Thymus (tissue), 11 donors: ENCODE results near the gene OR10A2. TPM values are rescaled to one million over a fixed set of nuclear protein-coding genes. Genes with fewer than 3 reads are reported as not detected.
"Not testable (repeated sequence)": the region's sequence is repeated elsewhere in the genome, so short reads cannot be mapped to it uniquely, and the experiment has no call there.

Source experiments
- DNase-seq, 9 donors: peaks; one replicate each; pipeline ENCODE4 v3.0.0-alpha.2; 2013; ENCODE audit warnings: low spot score in 9 of 9, low read depth in 6 of 9, missing footprints in 1 of 9
- H3K27ac ChIP-seq, 2 donors: one replicate each; pipeline ENCODE4 v1.5.1; 2013; ENCODE audit warnings: control low read depth in 1 of 2, low read depth in 1 of 2, low read length in 1 of 2, mild to moderate bottlenecking in 1 of 2, moderate library complexity in 1 of 2
- H3K27me3 ChIP-seq, 2 donors: one replicate each; pipeline ENCODE4 v1.5.1; 2013; ENCODE audit warnings: low read length in 1 of 2; ENCODE audit not compliant: control insufficient read depth in 2 of 2, insufficient read depth in 1 of 2
- H3K36me3 ChIP-seq, 2 donors: one replicate each; pipeline ENCODE4 v1.5.1; 2013; ENCODE audit warnings: low read length in 1 of 2, mild to moderate bottlenecking in 1 of 2, moderate library complexity in 1 of 2; ENCODE audit not compliant: control insufficient read depth in 2 of 2, insufficient read depth in 2 of 2
- H3K4me1 ChIP-seq, 2 donors: one replicate each; pipeline ENCODE4 v1.5.1; 2013; ENCODE audit warnings: low read length in 2 of 2; ENCODE audit not compliant: control insufficient read depth in 2 of 2, insufficient read depth in 2 of 2
- H3K4me3 ChIP-seq, 2 donors: one replicate each; pipeline ENCODE4 v1.5.1; 2013; ENCODE audit warnings: low read length in 2 of 2, control low read depth in 1 of 2, mild to moderate bottlenecking in 1 of 2
- H3K9me3 ChIP-seq, 2 donors: one replicate each; pipeline ENCODE4 v1.5.1; 2013; ENCODE audit warnings: low read length in 1 of 2, mild to moderate bottlenecking in 1 of 2; ENCODE audit not compliant: control insufficient read depth in 2 of 2, insufficient read depth in 1 of 2
- WGBS: extraction: QIAGEN DNeasy Blood & Tissue Kit; methylation state at CpG from one replicate; pipeline ENCODE4 v1.1.7; 2013; 5-methylcytosine and 5-hydroxymethylcytosine counted together
- polyA plus RNA-seq: library from polyadenylated mRNA; stranded (reverse); fragments of 200-250 nt; gene quantifications from one replicate; pipeline ENCODE4 v1.2.3, GENCODE V29; 2013
- total RNA-seq: library from RNA; stranded (reverse); fragments of 120-200 nt; gene quantifications from one replicate; pipeline ENCODE4 v1.2.4, GENCODE V29; 2013
- donor health status: healthy.

OR10A2 gene
- total and polyA plus RNA-seq, 2 donors, result not detected

- Histone ChIP-seq H3K27me3 (no peaks in the 10 kb centered on the region), H3K4me1 (no peaks in the 10 kb centered on the region), H3K4me3 (no peak overlapping the region), H3K36me3 (no peaks in the 10 kb centered on the region), H3K27ac (no peak overlapping the region), H3K9me3 (no peaks in the 10 kb centered on the region)
- 82% methylated on average over 1 of the region's 1 CpG for WGBS
- no peak for DNase-seq
Observed at GRCh38 chr11:6898911-6899310, 36.1 kb downstream of the OR10A2 start.

GRCh38 chr11:6900327-6900999, 37.6 kb downstream of the OR10A2 start:
- no peak overlapping the region for H3K27ac ChIP-seq
- H3K36me3 ChIP-seq, result no peaks in the 10 kb centered on the region
- no peak overlapping the region for H3K4me3 ChIP-seq
- no peaks in the 10 kb centered on the region for H3K9me3 ChIP-seq
- H3K27me3 ChIP-seq, result no peaks in the 10 kb centered on the region
- H3K4me1 ChIP-seq, result no peaks in the 10 kb centered on the region
- DNase-seq, result no peak
- 82% methylated on average over 2 of the region's 2 CpGs for WGBS

GRCh38 chr11:6904804-6905203, 41.9 kb downstream of the OR10A2 start:
- not testable (repeated sequence) for DNase-seq, H3K27ac ChIP-seq, H3K9me3 ChIP-seq, H3K4me1 ChIP-seq, H3K4me3 ChIP-seq, H3K36me3 ChIP-seq, H3K27me3 ChIP-seq
- WGBS, result 97% methylated on average over 13 of the region's 13 CpGs

GRCh38 chr11:6911378-6911777, 48.5 kb downstream of the OR10A2 start:
- H3K36me3 ChIP-seq, result no peaks in the 10 kb centered on the region
- no peak overlapping the region for H3K27ac ChIP-seq
- no peaks in the 10 kb centered on the region for H3K9me3 ChIP-seq
- no peak for DNase-seq
- no peak overlapping the region for H3K4me3 ChIP-seq
- H3K4me1 ChIP-seq, result no peaks in the 10 kb centered on the region
- WGBS, result 94% methylated on average over 3 of the region's 3 CpGs
- no peaks in the 10 kb centered on the region for H3K27me3 ChIP-seq

GRCh38 chr11:6911948-6912347, 49.1 kb downstream of the OR10A2 start:
- Histone ChIP-seq H3K9me3 (no peaks in the 10 kb centered on the region), H3K27ac (no peak overlapping the region), H3K4me1 (no peaks in the 10 kb centered on the region), H3K27me3 (no peaks in the 10 kb centered on the region), H3K36me3 (no peaks in the 10 kb centered on the region), H3K4me3 (no peak overlapping the region)
- WGBS, result 94% methylated on average over 3 of the region's 3 CpGs
- no peak for DNase-seq

- 68% methylated on average over 2 of the region's 2 CpGs for whole genome bisulfite sequencing
Observed at GRCh38 chr11:6919698-6920097, 56.8 kb downstream of the OR10A2 start.

GRCh38 chr11:6920702-6921101, 57.8 kb downstream of the OR10A2 start, which contains the start of gene OR2D3:
TSS of gene OR2D3 (plus strand) at chr11:6921002. CDS start at chr11:6921002, 0 bp downstream.
- H3K4me3 ChIP-seq, result no peak within 1 kb of the TSS
- no peaks in the 10 kb centered on the region for H3K4me1 ChIP-seq
- no peaks in the 10 kb centered on the region for H3K27me3 ChIP-seq
- H3K36me3 ChIP-seq, result no peaks in the 10 kb centered on the region
- no peak for DNase-seq
- H3K27ac ChIP-seq, result no peak within 1 kb of the TSS
- no peaks in the 10 kb centered on the region for H3K9me3 ChIP-seq
- WGBS, result 97% methylated on average over 1 of the region's 1 CpG

More at GRCh38 chr11:6919698-6920097, 56.8 kb downstream of the OR10A2 start:
- Histone ChIP-seq H3K27me3 (no peaks in the 10 kb centered on the region), H3K36me3 (no peaks in the 10 kb centered on the region), H3K9me3 (no peaks in the 10 kb centered on the region), H3K4me1 (no peaks in the 10 kb centered on the region), H3K4me3 (no peak overlapping the region), H3K27ac (no peak overlapping the region)
- DNase-seq, result no peak

Other genes starting within 250 kb of the OR10A2 start
- gene TPP1, start 243.6 kb upstream of the OR10A2 start, total RNA-seq, result 14.5 TPM
- 59.4 TPM for gene TPP1, start 243.6 kb upstream of the OR10A2 start, polyA plus RNA-seq
- 3.2 TPM for gene DCHS1, start 207.2 kb upstream of the OR10A2 start, total RNA-seq
- 6.5 TPM for gene DCHS1, start 207.2 kb upstream of the OR10A2 start, polyA plus RNA-seq
- gene MRPL17, start 179.7 kb upstream of the OR10A2 start, total RNA-seq, result 43.8 TPM
- 42.2 TPM for gene MRPL17, start 179.7 kb upstream of the OR10A2 start, polyA plus RNA-seq
- 0.05 TPM for gene OR2AG2, start 91.1 kb upstream of the OR10A2 start, total RNA-seq
- 0.05 TPM for gene OR2AG2, start 91.1 kb upstream of the OR10A2 start, polyA plus RNA-seq
- not detected for gene OR2AG1, start 80.0 kb upstream of the OR10A2 start, total RNA-seq
- 0.02 TPM for gene OR2AG1, start 80.0 kb upstream of the OR10A2 start, polyA plus RNA-seq
- gene OR6A2, start 63.4 kb upstream of the OR10A2 start, total RNA-seq, result 0.05 TPM
- gene OR6A2, start 63.4 kb upstream of the OR10A2 start, polyA plus RNA-seq, result 0.05 TPM
- gene OR10A5, start 17.4 kb upstream of the OR10A2 start, total RNA-seq, result not detected
- gene OR10A5, start 17.4 kb upstream of the OR10A2 start, polyA plus RNA-seq, result not detected
- not detected for gene OR10A4, start 13.6 kb downstream of the OR10A2 start, total RNA-seq
- not detected for gene OR10A4, start 13.6 kb downstream of the OR10A2 start, polyA plus RNA-seq
- 0.14 TPM for gene OR2D2, start 29.4 kb downstream of the OR10A2 start, total RNA-seq
- not detected for gene OR2D2, start 29.4 kb downstream of the OR10A2 start, polyA plus RNA-seq
- not detected for gene OR2D3, start 57.9 kb downstream of the OR10A2 start, total RNA-seq
- not detected for gene OR2D3, start 57.9 kb downstream of the OR10A2 start, polyA plus RNA-seq
- 5.9 TPM for gene ZNF215, start 63.4 kb downstream of the OR10A2 start, total RNA-seq
- gene ZNF215, start 63.4 kb downstream of the OR10A2 start, polyA plus RNA-seq, result 2.2 TPM
- 0.57 TPM for gene ZNF214, start 157.3 kb downstream of the OR10A2 start, total RNA-seq
- 0.64 TPM for gene ZNF214, start 157.3 kb downstream of the OR10A2 start, polyA plus RNA-seq
- 0.94 TPM for gene NLRP14, start 157.4 kb downstream of the OR10A2 start, total RNA-seq
- gene NLRP14, start 157.4 kb downstream of the OR10A2 start, polyA plus RNA-seq, result 0.09 TPM
- 0.09 TPM for gene RBMXL2, start 225.9 kb downstream of the OR10A2 start, total RNA-seq
- 0.25 TPM for gene RBMXL2, start 225.9 kb downstream of the OR10A2 start, polyA plus RNA-seq